Trophoblast cell (in vitro differentiated cells and primary cell): ENCODE results near the gene PKP1.

Source experiments
- DNase-seq, 2 donors: peaks; one replicate each; pipeline ENCODE4 v3.0.0-alpha.2; 2016
- H2AFZ ChIP-seq: 2 replicates; pipeline ENCODE4 v1.6.1; 2013; ENCODE audit warnings: low read length, moderate library complexity, mild to moderate bottlenecking; ENCODE audit not compliant: insufficient read depth, poor library complexity
- H2AK5ac ChIP-seq: 2 replicates; pipeline ENCODE4 v1.6.1; 2013; ENCODE audit warnings: mild to moderate bottlenecking, low read length
- H2BK120ac ChIP-seq: 2 replicates; pipeline ENCODE4 v1.6.1; 2013; ENCODE audit warnings: low read length, mild to moderate bottlenecking, moderate library complexity; ENCODE audit not compliant: insufficient read depth, poor library complexity
- H2BK12ac ChIP-seq: 2 replicates; pipeline ENCODE4 v1.6.1; 2013; ENCODE audit warnings: mild to moderate bottlenecking, low read length, moderate library complexity
- H2BK5ac ChIP-seq: 2 replicates; pipeline ENCODE4 v1.6.1; 2013; ENCODE audit warnings: low read length, low read depth, moderate library complexity, mild to moderate bottlenecking; ENCODE audit not compliant: poor library complexity
- H3K14ac ChIP-seq: 2 replicates; pipeline ENCODE4 v1.6.1; 2013; ENCODE audit warnings: mild to moderate bottlenecking, low read length
- H3K18ac ChIP-seq: 2 replicates; pipeline ENCODE4 v1.6.1; 2013; ENCODE audit warnings: mild to moderate bottlenecking, low read length
- H3K23ac ChIP-seq: 2 replicates; pipeline ENCODE4 v1.6.1; 2013; ENCODE audit warnings: low read length
- H3K27ac ChIP-seq: 2 replicates; pipeline ENCODE4 v1.5.1; 2013; ENCODE audit warnings: low read depth, mild to moderate bottlenecking, inconsistent platforms, low read length, moderate library complexity
- H3K27me3 ChIP-seq: 2 replicates; pipeline ENCODE4 v1.6.1; 2013; ENCODE audit warnings: inconsistent platforms, mild to moderate bottlenecking, low read length, moderate library complexity; ENCODE audit not compliant: insufficient read depth
- H3K36me3 ChIP-seq, 2 experiments: 1 replicate in 1 of 2; 2 replicates in 1 of 2; pipeline ENCODE4 v1.6.1; 2013; ENCODE audit warnings: low read length in 2 of 2, mild to moderate bottlenecking in 2 of 2, moderate library complexity in 1 of 2; ENCODE audit not compliant: insufficient read depth in 2 of 2, control insufficient read depth in 1 of 2
- H3K4ac ChIP-seq: 2 replicates; pipeline ENCODE4 v1.6.1; 2013; ENCODE audit warnings: low read depth, mild to moderate bottlenecking, low read length, moderate library complexity
- H3K4me1 ChIP-seq, 2 experiments: 1 replicate in 1 of 2; 2 replicates in 1 of 2; pipeline ENCODE4 v1.6.1; 2013; ENCODE audit warnings: low read length in 2 of 2, mild to moderate bottlenecking in 2 of 2, moderate library complexity in 1 of 2; ENCODE audit not compliant: insufficient read depth in 2 of 2, control insufficient read depth in 1 of 2
- H3K4me2 ChIP-seq: 2 replicates; pipeline ENCODE4 v1.6.1; 2013; ENCODE audit warnings: inconsistent platforms, mild to moderate bottlenecking, low read length, moderate library complexity
- H3K4me3 ChIP-seq: 2 replicates; pipeline ENCODE4 v1.5.1; 2013; ENCODE audit warnings: mild to moderate bottlenecking, low read depth, low read length, inconsistent platforms
- H3K79me1 ChIP-seq: one replicate; pipeline ENCODE4 v1.6.1; 2013; ENCODE audit warnings: low read length
- H3K79me2 ChIP-seq: 2 replicates; pipeline ENCODE4 v1.6.1; 2013; ENCODE audit warnings: low read length, mild to moderate bottlenecking; ENCODE audit not compliant: control insufficient read depth, insufficient read depth, poor library complexity
- H3K9ac ChIP-seq: 2 replicates; pipeline ENCODE4 v1.6.1; 2013; ENCODE audit warnings: mild to moderate bottlenecking, low read length
- H3K9me3 ChIP-seq: 2 replicates; pipeline ENCODE4 v1.6.1; 2013; ENCODE audit warnings: low read depth, mild to moderate bottlenecking, control low read depth, inconsistent platforms, low read length; ENCODE audit not compliant: insufficient read depth
- H4K12ac ChIP-seq: 2 replicates; pipeline ENCODE4 v1.6.1; 2013; ENCODE audit warnings: low read depth, mild to moderate bottlenecking, low read length, moderate library complexity
- H4K8ac ChIP-seq: 2 replicates; pipeline ENCODE4 v1.6.1; 2013; ENCODE audit warnings: low read depth, mild to moderate bottlenecking, low read length, moderate library complexity
- H4K91ac ChIP-seq: one replicate; pipeline ENCODE4 v1.6.1; 2013; ENCODE audit warnings: low read depth, mild to moderate bottlenecking, low read length, moderate library complexity
- WGBS: extraction: QIAGEN DNeasy Blood & Tissue Kit; methylation state at CpG from one replicate; pipeline ENCODE4 v1.1.7; 2013; ENCODE audit warnings: missing lambda C conversion rate; ENCODE audit not compliant: insufficient read length, insufficient coverage; ENCODE audit errors: extremely low coverage; 5-methylcytosine and 5-hydroxymethylcytosine counted together

PKP1 gene

DNA sequence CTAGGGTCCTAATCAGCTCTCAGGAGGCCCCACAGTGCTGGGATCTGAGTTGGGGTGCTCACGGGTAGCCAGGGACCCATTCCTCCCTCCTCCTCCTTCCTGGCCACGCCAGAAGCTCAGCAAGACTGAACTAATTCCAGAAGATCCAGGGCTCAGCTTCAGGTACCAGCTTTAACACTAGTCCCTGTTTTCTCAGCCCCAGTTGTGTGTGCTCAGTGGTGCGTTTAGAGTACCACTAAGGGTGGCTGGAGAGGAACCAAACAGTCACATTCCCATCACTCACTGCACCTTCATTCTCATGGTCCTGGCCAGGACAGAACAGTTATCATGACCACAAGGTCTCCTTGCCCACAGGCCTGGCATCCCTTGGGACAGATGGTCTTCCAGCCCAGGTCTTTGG, 20.8 kb downstream of the PKP1 start:
- no peak overlapping the region for H3K4me2 ChIP-seq
- H3K4me1 ChIP-seq = peaks cover 18 to 20% of the 10 kb centered on the region in 2 experiments
- no peak overlapping the region for H3K27ac ChIP-seq
- no peaks in the 10 kb centered on the region for H3K79me2 ChIP-seq
- H4K91ac ChIP-seq = no peak overlapping the region
- DNase-seq = no peak
- no peak overlapping the region for H4K12ac ChIP-seq
- no peaks in the 10 kb centered on the region for H3K27me3 ChIP-seq
- WGBS = no CpG with 5 or more reads among the region's 3 CpGs
- H3K18ac ChIP-seq = no peak overlapping the region
- no peak overlapping the region for H2BK12ac ChIP-seq
- H3K36me3 ChIP-seq = no peaks in the 10 kb centered on the region
- H2AK5ac ChIP-seq = no peak overlapping the region
- H3K4ac ChIP-seq = no peak overlapping the region
- peaks cover 1% of the 10 kb centered on the region for H3K9me3 ChIP-seq
- H3K79me1 ChIP-seq = peaks cover 13% of the 10 kb centered on the region
- no peak overlapping the region for H3K4me3 ChIP-seq
- H2BK5ac ChIP-seq = no peak overlapping the region
- no peak overlapping the region for H2AFZ ChIP-seq
- no peak overlapping the region for H3K14ac ChIP-seq
- no peak overlapping the region for H2BK120ac ChIP-seq
- no peak overlapping the region for H4K8ac ChIP-seq
- no peak overlapping the region for H3K9ac ChIP-seq
- H3K23ac ChIP-seq = no peak overlapping the region

DNA sequence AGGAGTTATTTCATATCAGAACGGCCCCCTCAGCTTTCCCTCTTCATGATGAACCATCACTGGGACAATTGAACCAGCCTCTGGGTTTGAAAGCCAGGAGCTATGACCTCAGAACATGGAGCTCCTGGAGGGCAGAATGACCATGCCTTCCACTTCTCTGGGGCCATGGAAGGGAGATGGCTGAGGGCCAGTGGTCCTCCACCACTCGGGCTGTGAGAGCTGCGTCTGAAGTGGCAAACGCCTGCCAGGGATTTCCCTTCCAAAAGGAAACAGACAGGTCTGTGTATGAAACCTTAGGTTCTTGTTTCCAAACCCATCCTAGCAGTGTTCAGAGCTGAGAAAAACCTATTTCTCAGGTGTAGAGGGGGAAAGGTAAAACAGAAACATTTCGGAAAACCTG, 22.5 kb downstream of the PKP1 start:
- Histone ChIP-seq H3K4ac (no peak overlapping the region), H3K14ac (no peak overlapping the region), H3K27ac (no peak overlapping the region), H3K9ac (no peak overlapping the region), H3K23ac (no peak overlapping the region), H2AK5ac (no peak overlapping the region), H3K4me1 (peaks cover 24 to 30% of the 10 kb centered on the region in 2 experiments), H4K91ac (no peak overlapping the region), H3K18ac (no peak overlapping the region), H2AFZ (no peak overlapping the region), H2BK120ac (no peak overlapping the region), H3K4me3 (no peak overlapping the region), H2BK12ac (peak overlapping the region; percentile 42), H4K8ac (no peak overlapping the region), H3K36me3 (no peaks in the 10 kb centered on the region), H3K4me2 (no peak overlapping the region), H2BK5ac (no peak overlapping the region), H4K12ac (no peak overlapping the region), H3K79me1 (peaks cover 18% of the 10 kb centered on the region), H3K9me3 (peaks cover 1% of the 10 kb centered on the region), H3K27me3 (no peaks in the 10 kb centered on the region), H3K79me2 (no peaks in the 10 kb centered on the region)
- no peak for DNase-seq
- no CpG with 5 or more reads among the region's 5 CpGs for WGBS

DNA sequence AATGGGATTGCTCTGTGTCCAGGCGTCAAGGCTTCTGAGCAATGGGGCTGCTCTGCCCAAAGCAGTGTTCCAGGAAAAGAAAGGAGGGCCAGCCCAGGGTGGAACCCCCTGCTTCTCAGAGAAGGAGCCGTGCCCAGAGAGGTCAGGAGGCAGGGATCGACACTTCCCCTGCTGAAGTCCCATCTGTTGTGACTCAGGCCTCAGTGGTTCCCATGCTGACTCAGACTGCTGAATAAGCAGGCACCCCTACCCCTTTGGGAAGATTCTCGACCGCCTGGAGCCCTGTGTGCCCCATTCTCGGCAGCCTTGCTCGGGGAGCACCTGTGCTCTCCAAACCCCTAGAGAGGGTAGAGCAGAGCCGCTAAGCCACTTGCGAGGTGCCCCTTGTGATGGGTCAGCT, 23.9 kb downstream of the PKP1 start:
- H3K79me1 ChIP-seq = peaks cover 18% of the 10 kb centered on the region
- H3K4me3 ChIP-seq = no peak overlapping the region
- no peaks in the 10 kb centered on the region for H3K27me3 ChIP-seq
- no peaks in the 10 kb centered on the region for H3K79me2 ChIP-seq
- peak overlapping the region; percentile 90 for H4K91ac ChIP-seq
- no peak for DNase-seq
- H2BK120ac ChIP-seq = no peak overlapping the region
- no peak overlapping the region for H4K8ac ChIP-seq
- H4K12ac ChIP-seq = no peak overlapping the region
- no peak overlapping the region for H3K23ac ChIP-seq
- no peak overlapping the region for H3K9ac ChIP-seq
- H2AFZ ChIP-seq = no peak overlapping the region
- peak overlapping the region; percentile 63 for H2BK12ac ChIP-seq
- H2BK5ac ChIP-seq = no peak overlapping the region
- no peak overlapping the region for H3K27ac ChIP-seq
- H3K9me3 ChIP-seq = peaks cover 1% of the 10 kb centered on the region
- H2AK5ac ChIP-seq = peak overlapping the region; percentile 81
- WGBS = no CpG with 5 or more reads among the region's 9 CpGs
- H3K14ac ChIP-seq = no peak overlapping the region
- H3K36me3 ChIP-seq = no peaks in the 10 kb centered on the region
- no peak overlapping the region for H3K4ac ChIP-seq
- no peak overlapping the region for H3K4me2 ChIP-seq
- H3K4me1 ChIP-seq = peaks cover 29 to 35% of the 10 kb centered on the region in 2 experiments
- no peak overlapping the region for H3K18ac ChIP-seq

DNA sequence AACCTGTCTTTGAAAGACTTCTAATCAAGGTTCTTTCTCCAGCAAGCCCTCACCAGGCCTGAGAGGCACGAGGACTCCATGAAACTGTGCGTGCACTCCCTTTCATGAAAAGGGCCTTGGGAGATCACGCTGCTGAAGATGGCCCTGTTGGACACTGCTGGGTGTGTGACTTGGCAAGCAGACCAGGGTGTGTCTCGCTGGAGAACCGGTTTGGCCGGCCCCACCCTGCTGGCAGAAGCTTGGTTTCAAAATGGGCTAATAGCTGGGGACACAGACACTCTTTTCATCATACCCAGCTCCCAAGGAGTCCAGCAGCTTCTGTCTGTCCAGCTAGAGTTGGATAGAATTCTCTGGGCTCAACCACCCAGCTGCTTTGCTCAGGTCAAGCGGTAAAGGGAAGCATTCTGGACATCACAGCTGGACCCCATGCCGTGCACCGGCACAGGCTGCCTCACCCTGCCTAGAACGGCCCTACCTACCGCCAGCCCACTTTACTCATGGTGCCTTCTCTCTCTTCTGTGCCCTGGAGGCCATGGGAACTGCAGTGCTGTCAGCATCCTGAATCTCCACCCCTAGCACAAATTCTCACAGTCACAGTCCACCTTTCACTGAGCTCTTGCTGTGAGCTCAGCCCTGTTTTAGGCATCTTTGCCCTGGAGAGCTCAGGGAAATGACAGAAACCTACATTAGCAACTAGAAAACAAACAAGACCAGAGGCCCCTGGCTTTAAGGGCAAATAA, 24.6 kb downstream of the PKP1 start:
- Histone ChIP-seq H3K4me2 (no peak overlapping the region), H3K4me1 (peaks cover 29 to 35% of the 10 kb centered on the region in 2 experiments), H3K14ac (peak overlapping the region; percentile 22), H3K23ac (no peak overlapping the region), H2BK12ac (peak overlapping the region; percentile 63), H4K91ac (peak overlapping the region; percentile 90), H3K79me1 (peaks cover 18% of the 10 kb centered on the region), H2AFZ (peak overlapping the region; percentile 2), H3K4ac (no peak overlapping the region), H3K79me2 (no peaks in the 10 kb centered on the region), H3K9me3 (peaks cover 1% of the 10 kb centered on the region), H3K27ac (no peak overlapping the region), H3K9ac (no peak overlapping the region), H4K12ac (no peak overlapping the region), H2BK120ac (peak overlapping the region; percentile 73), H4K8ac (peak overlapping the region; percentile 2), H3K27me3 (no peaks in the 10 kb centered on the region), H3K36me3 (no peaks in the 10 kb centered on the region), H2AK5ac (peak overlapping the region; percentile 9), H3K18ac (peak overlapping the region; percentile 28), H2BK5ac (peak overlapping the region; percentile 3), H3K4me3 (no peak overlapping the region)
- no CpG with 5 or more reads among the region's 11 CpGs for WGBS
- peak; percentile 79 to 83 for DNase-seq
